Astrocyte (in vitro differentiated cells and primary cell): ENCODE data around the gene WTIP.

Experiments used
- EZH2 ChIP-seq: IDR thresholded peaks from 2 replicates; pipeline ENCODE4 v1.6.1; 2012; ENCODE audit warnings: mild to moderate bottlenecking, low read length, inconsistent platforms; ENCODE audit not compliant: insufficient read depth
- TF ChIP-seq, protein P1 (sequence below): IDR thresholded peaks from 2 replicates; pipeline ENCODE4 v1.5.1; 2011; ENCODE audit warnings: low read depth, mild to moderate bottlenecking, inconsistent platforms, low read length, moderate library complexity; ENCODE audit not compliant: insufficient read depth

DNA sequence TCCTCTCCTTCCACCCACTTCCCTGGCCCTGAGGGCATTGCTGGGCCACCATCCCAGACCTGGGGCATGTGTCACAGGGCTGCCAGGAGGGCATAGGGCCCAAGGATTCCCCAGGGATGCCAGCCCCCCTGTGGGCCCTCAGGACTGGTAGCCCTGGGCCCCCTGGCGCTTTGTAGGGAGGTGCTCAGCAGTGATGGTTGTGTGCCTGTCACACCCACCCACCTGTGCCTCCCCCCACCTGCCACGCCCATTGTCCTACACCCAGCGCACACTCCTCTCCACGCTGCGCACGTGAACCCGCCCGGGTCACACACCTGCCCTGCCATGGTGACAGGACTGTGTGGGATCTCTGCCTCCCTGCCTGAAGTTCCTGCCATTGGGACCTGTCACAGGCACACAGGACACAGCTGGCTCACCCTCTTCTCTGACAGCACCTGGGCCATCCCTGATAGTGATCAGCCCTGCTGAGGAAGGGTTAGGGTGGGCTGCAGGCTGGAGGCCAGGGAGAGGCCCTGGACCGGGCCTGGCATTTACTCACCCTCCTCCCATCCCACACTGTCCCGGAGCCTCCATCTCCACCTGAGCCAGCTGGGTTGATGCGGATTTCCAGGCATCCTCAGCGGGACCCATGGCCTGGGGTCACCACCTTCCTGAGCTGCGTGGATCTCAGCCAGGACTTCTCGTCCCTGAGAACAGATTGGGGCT, 23.9 kb downstream of the WTIP start:
- TF ChIP-seq, protein P1, sequence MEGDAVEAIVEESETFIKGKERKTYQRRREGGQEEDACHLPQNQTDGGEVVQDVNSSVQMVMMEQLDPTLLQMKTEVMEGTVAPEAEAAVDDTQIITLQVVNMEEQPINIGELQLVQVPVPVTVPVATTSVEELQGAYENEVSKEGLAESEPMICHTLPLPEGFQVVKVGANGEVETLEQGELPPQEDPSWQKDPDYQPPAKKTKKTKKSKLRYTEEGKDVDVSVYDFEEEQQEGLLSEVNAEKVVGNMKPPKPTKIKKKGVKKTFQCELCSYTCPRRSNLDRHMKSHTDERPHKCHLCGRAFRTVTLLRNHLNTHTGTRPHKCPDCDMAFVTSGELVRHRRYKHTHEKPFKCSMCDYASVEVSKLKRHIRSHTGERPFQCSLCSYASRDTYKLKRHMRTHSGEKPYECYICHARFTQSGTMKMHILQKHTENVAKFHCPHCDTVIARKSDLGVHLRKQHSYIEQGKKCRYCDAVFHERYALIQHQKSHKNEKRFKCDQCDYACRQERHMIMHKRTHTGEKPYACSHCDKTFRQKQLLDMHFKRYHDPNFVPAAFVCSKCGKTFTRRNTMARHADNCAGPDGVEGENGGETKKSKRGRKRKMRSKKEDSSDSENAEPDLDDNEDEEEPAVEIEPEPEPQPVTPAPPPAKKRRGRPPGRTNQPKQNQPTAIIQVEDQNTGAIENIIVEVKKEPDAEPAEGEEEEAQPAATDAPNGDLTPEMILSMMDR, result no peak
- TF ChIP-seq EZH2, result no peak
